Measurements from ENCODE around the gene NHLRC3.

- TF ChIP-seq POLR2A (IDR thresholded peaks at IDR 0.05) (no peak), CTCF (IDR thresholded peaks at IDR 0.05) (no peak)
Observed at GRCh38 chr13:39013462-39013861, 24.8 kb upstream of the NHLRC3 start.
